SU-DHL-6 (cell line): ENCODE data around the gene MCTP1.

Experiments used
- CTCF ChIP-seq: fragments of 200-600 bp; sonication (generic); IDR thresholded peaks from one replicate; pipeline ENCODE4 v1.5.1; 2017; ENCODE audit warnings: antibody characterized with exemption, mild to moderate bottlenecking, low read length, moderate library complexity; ENCODE audit not compliant: insufficient read depth, poor library complexity, severe bottlenecking
- EZH2phosphoT487 ChIP-seq: fragments of 200-600 bp; sonication (generic), shearing (Covaris generic); conservative IDR thresholded peaks from 2 replicates; pipeline ENCODE4 v1.6.1; 2018; ENCODE audit warnings: mild to moderate bottlenecking, antibody characterized with exemption, low read length, moderate library complexity, mixed read lengths

- no peak for TF ChIP-seq EZH2phosphoT487
- no peak for TF ChIP-seq CTCF
These were observed 255.1 kb downstream of the MCTP1 start for GRCh38 chr5:95029569-95030366.
